22Rv1 (cell line): ENCODE measurements around the gene ESPL1.

Experiments
- H3K27ac ChIP-seq: fragments of 450-650 bp; 2 replicates; pipeline ENCODE4 v1.5.1; 2017
- CTCF ChIP-seq: fragments of 450-650 bp; IDR thresholded peaks from 2 replicates; pipeline ENCODE4 v1.5.1; 2017; ENCODE audit warnings: mild to moderate bottlenecking
- ZFX ChIP-seq: fragments of 450-650 bp; IDR thresholded peaks from 2 replicates; pipeline ENCODE4 v1.6.1; 2017; ENCODE audit warnings: antibody characterized with exemption, borderline replicate concordance

The ESPL1 gene

GRCh38 chr12:53267306-53267998 lies 647 bp upstream of the ESPL1 start:
- peak overlapping the region; percentile 74 for H3K27ac ChIP-seq
- no peak for TF ChIP-seq CTCF
- no peak for TF ChIP-seq ZFX

GRCh38 chr12:53268630-53269562 lies 797 bp downstream of the ESPL1 start:
- peak overlapping the region; percentile 74 for H3K27ac ChIP-seq
- TF ChIP-seq CTCF, result no peak
- TF ChIP-seq ZFX, result no peak

GRCh38 chr12:53274445-53274844 lies 6.3 kb downstream of the ESPL1 start:
- H3K27ac ChIP-seq, result peak overlapping the region; percentile 8; the same call in 1 of the 2 replicates
- TF ChIP-seq CTCF (no peak), ZFX (no peak)

GRCh38 chr12:53276511-53276910 lies 8.4 kb downstream of the ESPL1 start:
- H3K27ac ChIP-seq, result no peak overlapping the region
- no peak for TF ChIP-seq CTCF
- no peak for TF ChIP-seq ZFX

GRCh38 chr12:53277981-53278380 lies 9.9 kb downstream of the ESPL1 start:
- no peak overlapping the region for H3K27ac ChIP-seq
- TF ChIP-seq ZFX (no peak), CTCF (no peak)

- TF ChIP-seq CTCF (no peak), ZFX (no peak)
Observed at GRCh38 chr12:53279283-53279869, 11.3 kb downstream of the ESPL1 start.

More at GRCh38 chr12:53279283-53279869, 11.3 kb downstream of the ESPL1 start:
- no peak overlapping the region for H3K27ac ChIP-seq
